DMS53 (cell line): ENCODE data around the gene OSBPL3.

Source experiments
- DNase-seq: peaks from one replicate; lab custom pipeline; 2025; lab: John Stamatoyannopoulos, UW

Gene OSBPL3

GRCh38 chr7:24760968-24761367 lies 219.0 kb downstream of the OSBPL3 start:
- DNase-seq: no peak

- peak; percentile 92 for DNase-seq
These were observed 222.4 kb downstream of the OSBPL3 start, which contains the start of gene GSDME for GRCh38 chr7:24757353-24758275. GSDME (minus strand) TSS chr7:24757464; CDS start chr7:24749774, 7,690 bp downstream.

- DNase-seq: peak; percentile 92
These were observed 223.2 kb downstream of the OSBPL3 start for GRCh38 chr7:24756545-24757352.

- peak; percentile 96 for DNase-seq
These were observed 224.2 kb downstream of the OSBPL3 start for GRCh38 chr7:24755541-24756407.

- peak; percentile 35 for DNase-seq
These were observed 225.0 kb downstream of the OSBPL3 start for GRCh38 chr7:24754906-24755506.

GRCh38 chr7:24752073-24752800 lies 227.7 kb downstream of the OSBPL3 start:
- no peak for DNase-seq

- no peak for DNase-seq
These were observed 228.5 kb downstream of the OSBPL3 start for GRCh38 chr7:24751484-24751883.

GRCh38 chr7:24750441-24751055 lies 229.4 kb downstream of the OSBPL3 start:
- no peak for DNase-seq

- DNase-seq: no peak
These were observed 231.5 kb downstream of the OSBPL3 start for GRCh38 chr7:24748521-24748920.
